Middle frontal gyrus (tissue), 1 donor: Measurements from ENCODE around the gene FDCSP.
"Not testable (repeated sequence)": the region's sequence is repeated elsewhere in the genome, so short reads cannot be mapped to it uniquely, and the experiment has no call there.

ENCODE experiments used
- DNase-seq: peaks from one replicate; pipeline ENCODE4 v3.0.0-alpha.2; 2015; ENCODE audit warnings: low spot score; ENCODE audit errors: extremely low spot score

Gene FDCSP

DNA sequence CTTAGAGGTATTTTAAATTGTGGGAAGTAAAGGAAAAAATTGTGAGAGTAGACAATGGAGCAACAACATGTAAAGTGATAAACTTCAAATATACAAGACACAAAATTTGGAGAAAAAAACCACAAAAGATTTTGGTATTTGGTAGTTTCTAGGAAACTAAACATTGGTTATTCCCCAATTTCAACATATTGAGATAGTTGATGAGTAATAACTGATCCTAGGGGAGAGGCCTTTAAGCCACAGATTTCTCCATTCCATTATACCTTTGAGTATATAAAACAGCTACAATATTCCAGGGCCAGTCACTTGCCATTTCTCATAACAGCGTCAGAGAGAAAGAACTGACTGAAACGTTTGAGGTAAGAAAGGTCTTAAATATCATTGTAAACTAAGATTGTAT lies at the start of gene FDCSP:
Gene FDCSP (plus strand): TSS at position 301 of the 400 bp plus-strand sequence. CDS start 5,071 bp downstream, outside the sequence.
- no peak for DNase-seq

DNA sequence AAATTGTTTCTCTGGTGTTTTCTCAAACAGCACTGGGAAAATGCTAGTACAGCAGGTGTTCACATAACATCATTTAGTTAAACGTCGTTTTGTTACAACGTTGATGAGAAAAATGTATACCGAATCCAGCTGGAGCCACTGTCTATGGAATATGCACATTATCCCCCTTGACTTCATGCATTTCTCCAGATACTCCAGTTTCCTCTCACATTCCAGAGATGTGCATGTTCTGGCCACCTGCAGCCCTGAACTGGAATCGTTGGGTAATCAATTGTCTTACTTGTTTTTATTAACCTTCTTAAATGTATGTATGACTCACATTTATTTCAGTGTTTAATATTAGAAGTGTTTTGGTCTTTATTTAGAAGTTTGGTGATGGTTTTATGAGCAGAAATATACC lies 48.8 kb upstream of the FDCSP start:
- DNase-seq, result no peak

DNA sequence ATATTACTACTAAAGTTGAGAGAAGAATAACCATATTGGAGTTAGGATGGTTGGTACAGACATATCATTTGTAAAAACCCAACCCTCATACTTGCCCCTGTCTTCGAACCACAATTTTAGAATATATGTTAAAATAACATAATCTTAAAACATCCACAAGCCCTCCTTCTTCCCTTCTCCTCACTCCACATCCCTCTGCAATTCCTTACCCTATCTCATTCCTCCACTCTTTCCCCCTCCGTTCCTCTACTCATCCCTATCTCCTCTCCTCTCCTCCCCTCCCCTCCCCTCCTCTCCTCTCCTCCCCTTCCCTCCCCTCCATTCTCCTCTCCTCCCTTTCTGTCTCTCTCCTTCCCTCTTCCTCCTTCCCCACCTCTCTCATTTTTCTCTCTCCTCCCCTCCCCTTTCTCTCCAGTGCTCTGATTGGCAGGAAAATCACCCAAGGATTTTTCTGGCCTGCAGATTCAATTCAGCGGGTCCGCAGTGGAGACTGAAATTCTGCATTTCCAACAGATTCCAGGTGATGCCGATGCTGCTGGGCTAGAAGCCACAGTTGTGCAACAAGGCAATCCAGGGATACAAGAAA lies 47.8 kb upstream of the FDCSP start:
- DNase-seq, result no peak

DNA sequence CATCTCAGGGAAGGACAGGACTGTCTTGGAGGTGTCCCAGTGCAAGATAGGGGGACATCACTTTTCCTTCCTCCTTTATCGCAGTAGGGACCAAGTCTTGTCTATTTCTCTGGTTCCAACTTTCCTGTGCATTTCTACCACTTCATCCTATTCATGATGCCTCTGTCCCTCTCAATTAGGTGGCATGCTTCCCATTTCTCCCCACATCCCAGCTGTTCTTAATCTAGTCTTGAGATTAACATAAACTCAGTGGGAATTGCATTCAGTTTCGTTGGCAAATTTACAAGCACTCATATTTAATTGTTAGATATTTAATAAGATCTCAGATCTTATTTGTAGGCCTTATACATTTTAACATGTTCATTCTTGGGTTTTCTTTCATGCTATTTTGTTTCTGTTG lies 46.1 kb upstream of the FDCSP start:
- DNase-seq, result no peak

DNA sequence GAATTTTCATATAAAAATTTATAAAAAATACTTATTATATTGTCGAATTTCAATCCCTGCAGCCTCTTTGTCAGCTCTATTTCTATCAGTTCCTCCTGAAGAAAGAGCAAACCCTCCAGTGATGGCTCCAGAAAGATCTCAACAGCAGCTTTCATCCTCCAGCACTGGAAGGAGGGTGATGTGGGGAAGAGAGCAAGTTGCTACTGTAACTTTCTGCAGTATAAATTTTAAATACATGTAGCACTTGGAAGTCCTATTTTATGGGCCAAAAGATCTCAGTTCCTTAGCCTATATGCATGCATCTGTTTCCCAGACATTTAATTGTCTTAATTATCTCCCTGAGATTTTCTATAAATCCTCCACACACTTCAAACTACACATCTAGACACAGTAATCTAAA lies 44.1 kb upstream of the FDCSP start:
- no peak for DNase-seq

DNA sequence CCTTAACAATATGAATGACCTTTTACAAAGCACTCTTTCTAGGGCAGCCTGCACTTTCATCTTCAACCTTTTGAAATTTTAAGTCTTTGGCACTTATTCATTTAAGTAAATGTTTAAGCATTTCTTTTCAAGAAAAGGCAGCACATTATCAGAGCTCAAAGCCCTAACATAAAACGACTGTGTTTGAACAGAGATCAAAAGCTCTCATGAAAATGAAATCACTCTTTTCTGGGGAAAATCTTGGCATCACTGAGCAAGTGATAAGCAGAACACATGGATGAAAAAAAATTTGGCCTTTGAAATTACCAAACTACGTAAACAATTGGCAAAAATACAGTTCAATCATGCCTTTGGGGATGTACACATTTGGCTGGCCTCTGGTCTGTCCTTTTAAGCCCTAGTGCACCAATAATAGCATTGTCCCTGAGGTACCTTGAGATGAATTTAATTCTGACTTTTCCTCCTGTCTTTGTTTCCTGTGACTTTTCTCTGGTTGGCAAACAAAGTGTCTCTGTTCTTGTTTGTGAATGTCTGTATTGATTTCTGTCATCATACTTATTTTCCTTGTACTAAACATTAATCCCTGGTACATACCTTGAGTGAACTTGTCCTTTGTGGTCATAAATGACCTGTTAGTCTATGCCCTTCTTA lies 43.3 kb upstream of the FDCSP start:
- no peak for DNase-seq

DNA sequence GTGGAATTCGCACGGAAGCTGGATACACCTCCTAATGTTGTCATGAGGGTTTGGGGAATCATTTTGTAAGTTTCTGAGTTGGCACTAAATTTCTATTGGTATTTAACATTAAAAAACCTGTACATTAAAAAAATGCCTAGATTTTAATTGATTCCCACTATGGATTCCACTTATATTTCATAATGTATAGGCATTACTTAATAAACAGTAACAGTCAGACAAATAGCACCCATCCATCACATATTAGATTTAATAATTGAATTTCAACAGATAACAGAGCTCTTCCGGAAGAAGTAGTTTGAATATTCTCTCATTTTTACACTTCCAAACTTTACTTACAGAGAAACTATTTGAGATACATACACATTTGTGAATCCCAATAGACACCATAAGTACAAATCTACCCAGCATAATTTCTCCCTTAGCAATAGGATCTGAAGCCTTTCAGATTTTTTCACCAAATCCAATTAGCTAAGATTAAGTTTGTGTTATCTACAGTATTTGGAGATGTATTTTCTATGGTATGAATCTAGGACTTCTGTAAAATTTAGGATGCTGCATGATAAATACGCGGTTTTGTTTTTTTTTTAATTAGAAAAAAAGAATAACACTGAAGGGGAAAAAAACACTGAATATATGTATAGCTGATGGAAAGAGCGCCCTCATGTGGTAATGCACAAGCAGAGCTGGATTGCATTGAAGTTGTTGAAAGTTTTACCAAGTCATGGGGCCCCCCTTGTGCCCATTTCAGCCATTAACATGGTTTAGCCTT lies 42.6 kb upstream of the FDCSP start:
- no peak for DNase-seq

DNA sequence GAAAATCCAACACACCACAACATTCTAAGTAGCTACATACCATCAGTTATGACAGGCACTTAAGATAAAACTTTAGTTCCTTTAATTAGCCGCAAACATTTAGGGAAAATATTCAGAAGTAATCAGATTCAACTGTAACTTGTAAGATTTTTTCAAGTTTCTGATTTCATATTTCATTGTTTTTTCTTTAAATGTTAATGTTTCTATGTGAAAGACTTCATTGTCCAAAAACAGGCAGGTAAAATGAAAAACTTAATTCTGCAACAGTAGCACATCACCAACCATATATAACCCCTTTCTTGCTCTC lies 42.0 kb upstream of the FDCSP start:
- DNase-seq, result no peak

- no peak for DNase-seq
These were observed 38.7 kb upstream of the FDCSP start for GRCh38 chr4:70187216-70187615.

- no peak for DNase-seq
These were observed 35.3 kb upstream of the FDCSP start for GRCh38 chr4:70190579-70190978.

DNA sequence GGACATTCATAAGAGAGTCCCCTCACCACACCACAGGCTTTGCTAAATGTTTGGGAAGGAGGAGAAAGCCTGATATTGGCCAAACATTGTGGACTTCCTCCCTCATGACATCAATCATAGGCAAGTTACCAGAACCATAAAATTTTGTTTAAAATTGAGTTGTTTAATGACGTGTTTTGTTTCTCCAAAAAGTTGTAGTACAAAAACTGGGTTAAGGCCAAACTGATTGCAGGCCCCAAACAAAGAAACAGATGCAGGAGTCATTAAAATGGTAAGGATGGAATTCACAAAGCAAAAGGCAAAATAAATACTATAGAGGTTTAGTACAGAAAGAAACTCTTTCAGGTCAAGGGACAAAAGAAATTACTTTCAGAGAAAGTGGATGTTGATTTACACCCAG lies 34.3 kb upstream of the FDCSP start:
- DNase-seq, result no peak

DNA sequence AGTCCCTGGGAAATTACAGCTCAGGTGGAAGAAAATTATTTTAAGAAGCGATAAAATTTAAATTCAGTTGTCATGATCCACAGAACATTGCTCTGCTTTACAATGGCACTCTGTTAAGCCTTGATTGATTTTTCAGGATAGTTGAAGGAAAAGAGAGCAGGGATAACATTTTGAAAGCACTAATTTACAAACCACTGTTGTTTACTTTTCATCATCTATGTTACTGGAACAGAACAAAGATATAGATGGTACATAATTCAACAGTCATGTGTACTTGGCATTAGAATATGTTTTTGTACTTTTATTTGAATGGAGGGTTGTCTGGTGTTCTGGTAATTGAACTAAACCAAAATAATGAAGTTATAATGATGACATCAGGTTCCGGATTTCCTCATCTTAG lies 33.0 kb upstream of the FDCSP start:
- DNase-seq, result no peak

DNA sequence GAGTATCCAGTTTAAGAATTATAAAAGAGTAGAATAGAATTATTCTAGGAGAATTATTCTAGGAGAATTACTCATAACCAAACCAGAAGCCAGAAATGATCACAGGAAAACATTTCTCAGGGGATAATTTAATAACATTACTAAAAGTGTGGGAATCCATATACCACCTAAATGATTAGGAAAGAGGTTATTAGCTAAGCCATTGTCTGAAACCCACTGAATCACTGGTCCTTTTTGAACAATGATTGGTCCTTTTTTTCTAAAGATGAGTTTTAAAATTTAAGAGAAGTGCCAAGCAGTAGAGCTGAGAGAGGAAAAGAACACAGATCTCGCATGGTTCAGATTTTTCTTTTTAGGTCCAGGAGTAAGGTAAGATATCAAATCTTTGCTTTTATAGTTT lies 30.5 kb upstream of the FDCSP start, which contains the start of gene ODAM:
Gene ODAM (plus strand): TSS at position 301 of the 400 bp plus-strand sequence. CDS start 819 bp downstream, outside the sequence.
- no peak for DNase-seq

GRCh38 chr4:70196857-70197256 lies 29.1 kb upstream of the FDCSP start:
- DNase-seq, result no peak

GRCh38 chr4:70197842-70198241 lies 28.1 kb upstream of the FDCSP start:
- DNase-seq, result no peak

- DNase-seq, result no peak
These were observed 22.3 kb upstream of the FDCSP start for GRCh38 chr4:70203601-70204000.

DNA sequence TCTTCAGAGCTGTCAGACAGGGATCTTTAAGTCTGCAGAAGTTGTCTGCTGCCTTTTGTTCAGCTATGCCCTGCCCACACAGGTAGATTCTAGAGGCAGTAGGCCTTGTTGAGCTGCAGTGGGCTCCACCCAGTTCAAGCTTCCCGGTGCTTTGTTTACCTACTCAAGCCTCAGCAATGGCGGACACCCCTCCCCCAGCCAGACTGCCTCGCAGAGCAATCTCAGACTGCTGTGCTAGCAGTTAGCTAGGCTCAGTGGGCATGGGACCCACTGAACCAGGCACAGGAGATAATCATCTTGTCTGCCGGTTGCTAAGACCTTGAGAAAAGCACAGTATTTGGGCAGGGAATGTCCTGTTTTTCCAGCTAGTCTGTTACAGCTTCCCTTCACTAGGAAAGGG lies 13.2 kb upstream of the FDCSP start:
- DNase-seq, result not testable (repeated sequence)

DNA sequence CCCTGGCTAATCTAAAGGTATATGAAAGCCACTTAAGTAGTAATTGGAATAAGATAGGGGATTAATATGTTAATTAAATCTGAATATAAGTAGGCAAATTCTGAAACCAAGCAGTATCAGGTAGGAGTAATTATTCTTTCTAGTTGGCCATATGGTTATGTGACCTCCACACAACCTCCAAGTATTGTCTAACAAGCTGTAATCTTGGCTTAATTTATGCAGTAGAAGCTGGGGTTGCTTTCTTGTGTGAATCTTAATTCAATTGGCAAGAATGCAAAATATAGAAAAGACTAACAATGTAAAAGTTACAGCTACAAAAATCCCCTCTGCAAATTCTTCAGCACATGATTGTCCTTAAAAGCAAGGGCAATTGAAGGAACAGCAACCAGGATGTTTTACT lies 9.8 kb upstream of the FDCSP start:
- not testable (repeated sequence) for DNase-seq

GRCh38 chr4:70216550-70216949 lies 9.4 kb upstream of the FDCSP start:
- DNase-seq, result not testable (repeated sequence)

DNA sequence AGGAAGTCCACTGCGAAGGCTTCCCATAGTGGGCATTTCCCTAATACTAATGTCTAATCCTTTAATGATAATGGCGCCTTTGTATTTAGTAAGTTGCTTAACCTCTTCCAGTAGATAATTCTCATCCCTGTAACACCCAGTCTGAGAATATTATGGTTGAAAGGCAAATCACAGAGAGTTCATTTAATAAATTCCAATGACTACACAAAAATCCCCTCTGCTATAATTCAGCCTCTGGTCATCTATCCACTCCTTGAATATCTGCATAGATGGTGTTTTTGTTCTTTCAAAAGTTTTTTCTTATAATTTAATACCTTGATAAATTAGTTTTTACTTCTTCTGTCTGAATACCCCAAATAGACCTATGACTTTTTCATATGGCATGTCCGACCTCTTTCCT lies 4.5 kb upstream of the FDCSP start:
- DNase-seq, result not testable (repeated sequence)

DNA sequence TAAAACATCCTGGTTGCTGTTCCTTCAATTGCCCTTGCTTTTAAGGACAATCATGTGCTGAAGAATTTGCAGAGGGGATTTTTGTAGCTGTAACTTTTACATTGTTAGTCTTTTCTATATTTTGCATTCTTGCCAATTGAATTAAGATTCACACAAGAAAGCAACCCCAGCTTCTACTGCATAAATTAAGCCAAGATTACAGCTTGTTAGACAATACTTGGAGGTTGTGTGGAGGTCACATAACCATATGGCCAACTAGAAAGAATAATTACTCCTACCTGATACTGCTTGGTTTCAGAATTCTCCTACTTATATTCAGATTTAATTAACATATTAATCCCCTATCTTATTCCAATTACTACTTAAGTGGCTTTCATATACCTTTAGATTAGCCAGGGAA lies 4.1 kb upstream of the FDCSP start:
- DNase-seq, result not testable (repeated sequence)

DNA sequence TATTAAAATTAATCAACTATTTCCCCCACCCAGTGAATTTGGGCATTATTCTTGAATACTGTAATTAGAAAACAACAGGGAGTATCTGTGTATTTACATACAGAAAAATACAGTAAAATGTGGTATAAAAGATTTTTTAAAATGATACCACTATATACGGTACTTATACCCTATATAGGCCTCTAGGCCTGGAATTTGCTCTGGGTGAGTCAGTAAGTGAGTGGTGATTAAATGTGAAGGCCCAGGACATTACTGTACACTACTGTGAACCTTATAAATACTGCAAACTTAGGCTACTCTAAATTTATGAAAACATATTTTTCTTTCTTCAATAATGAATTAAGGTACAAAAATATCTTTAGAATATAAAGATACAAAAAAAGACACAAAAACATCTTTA lies 10.2 kb downstream of the FDCSP start:
- DNase-seq, result no peak
